Measurements from ENCODE around the gene GRAMD1C.

GRCh38 chr3:113828600-113828999 is 10.0 kb upstream of the GRAMD1C start:
- TF ChIP-seq POLR2A (IDR thresholded peaks at IDR 0.05) (no peak), CTCF (IDR thresholded peaks at IDR 0.05) (no peak), POLR2AphosphoS5 (IDR thresholded peaks at IDR 0.05) (no peak), EP300 (IDR thresholded peaks at IDR 0.05) (no peak)
